Neuronal stem cell (in vitro differentiated cells): ENCODE data around the gene PAX2.

Experiments used
- DNase-seq: peaks from one replicate; pipeline ENCODE4 v3.0.0-alpha.2; 2013; ENCODE audit warnings: low spot score
- H2AFZ ChIP-seq: one replicate; pipeline ENCODE4 v1.6.1; 2013; ENCODE audit warnings: mild to moderate bottlenecking, low read length, inconsistent platforms
- H2AK5ac ChIP-seq: 2 replicates; pipeline ENCODE4 v1.6.1; 2013; ENCODE audit warnings: low read depth, mild to moderate bottlenecking, inconsistent platforms, low read length, moderate library complexity, mixed read lengths
- H2BK120ac ChIP-seq: 2 replicates; pipeline ENCODE4 v1.6.1; 2013; ENCODE audit warnings: low read depth, mild to moderate bottlenecking, inconsistent platforms, low read length, moderate library complexity, mixed read lengths
- H2BK12ac ChIP-seq: one replicate; pipeline ENCODE4 v1.6.1; 2013; ENCODE audit warnings: low read length, inconsistent platforms
- H2BK15ac ChIP-seq: 2 replicates; pipeline ENCODE4 v1.6.1; 2013; ENCODE audit warnings: mild to moderate bottlenecking, low read length, inconsistent platforms, mixed read lengths
- H2BK5ac ChIP-seq: one replicate; pipeline ENCODE4 v1.6.1; 2013; ENCODE audit warnings: inconsistent platforms, mild to moderate bottlenecking, low read length, moderate library complexity
- H3K14ac ChIP-seq: one replicate; pipeline ENCODE4 v1.6.1; 2013; ENCODE audit warnings: low read length, inconsistent platforms
- H3K18ac ChIP-seq: 2 replicates; pipeline ENCODE4 v1.6.1; 2013; ENCODE audit warnings: low read length, inconsistent platforms
- H3K23ac ChIP-seq: 2 replicates; pipeline ENCODE4 v1.6.1; 2013; ENCODE audit warnings: low read depth, mild to moderate bottlenecking, mixed read lengths, low read length, inconsistent platforms; ENCODE audit not compliant: poor library complexity
- H3K27ac ChIP-seq: replicated peaks from 3 replicates; pipeline ENCODE4 v1.5.1; 2013; ENCODE audit warnings: low read length, inconsistent platforms
- H3K27me3 ChIP-seq, 3 experiments: 2 replicates each; pipeline ENCODE4 v1.6.1; 2013; ENCODE audit warnings: low read length in 3 of 3, mild to moderate bottlenecking in 2 of 3, inconsistent platforms in 1 of 3, low read depth in 1 of 3, mixed read lengths in 1 of 3, moderate library complexity in 1 of 3; ENCODE audit not compliant: control insufficient read depth in 3 of 3, insufficient read depth in 3 of 3
- H3K36me3 ChIP-seq, 2 donors: replicated peaks in 1 of 2; 2 replicates each; pipeline ENCODE4 v1.6.1; 2013; ENCODE audit warnings: low read length in 2 of 2; ENCODE audit not compliant: control insufficient read depth in 2 of 2, insufficient read depth in 2 of 2
- H3K4ac ChIP-seq: 2 replicates; pipeline ENCODE4 v1.6.1; 2013; ENCODE audit warnings: inconsistent platforms, mild to moderate bottlenecking, low read length, moderate library complexity
- H3K4me1 ChIP-seq, 2 donors: 1 replicate in 1 of 2; 2 replicates in 1 of 2; pipeline ENCODE4 v1.6.1; 2013; ENCODE audit warnings: low read length in 2 of 2, low read depth in 1 of 2; ENCODE audit not compliant: control insufficient read depth in 2 of 2, insufficient read depth in 1 of 2
- H3K4me2 ChIP-seq: one replicate; pipeline ENCODE4 v1.6.1; 2013; ENCODE audit warnings: mild to moderate bottlenecking, low read length, inconsistent platforms; ENCODE audit not compliant: insufficient read depth, poor library complexity, severe bottlenecking
- H3K4me3 ChIP-seq, 2 donors: 2 replicates each; pipeline ENCODE4 v1.5.1; 2013; ENCODE audit warnings: low read length in 2 of 2, mild to moderate bottlenecking in 2 of 2, inconsistent platforms in 1 of 2, moderate library complexity in 1 of 2
- H3K79me1 ChIP-seq: one replicate; pipeline ENCODE4 v1.6.1; 2013; ENCODE audit warnings: low read depth, mild to moderate bottlenecking, inconsistent platforms, low read length, moderate library complexity
- H3K9ac ChIP-seq: one replicate; pipeline ENCODE4 v1.6.1; 2013; ENCODE audit warnings: mild to moderate bottlenecking, low read depth, low read length, inconsistent platforms; ENCODE audit not compliant: poor library complexity
- H3K9me3 ChIP-seq, 2 donors: replicated peaks in 1 of 2; 2 replicates each; pipeline versions ENCODE3 to v1.6.1; 2013; ENCODE audit warnings: low read length in 2 of 2, mild to moderate bottlenecking in 2 of 2, inconsistent platforms in 1 of 2, low read depth in 1 of 2, mixed read lengths in 1 of 2, moderate library complexity in 1 of 2; ENCODE audit not compliant: control insufficient read depth in 2 of 2, insufficient read depth in 1 of 2
- H4K8ac ChIP-seq: one replicate; pipeline ENCODE4 v1.6.1; 2013; ENCODE audit warnings: low read depth, mild to moderate bottlenecking, inconsistent platforms, low read length, moderate library complexity
- H4K91ac ChIP-seq: one replicate; pipeline ENCODE4 v1.6.1; 2013; ENCODE audit warnings: low read length, low read depth, mild to moderate bottlenecking, inconsistent platforms; ENCODE audit not compliant: poor library complexity
- WGBS, 2 donors: extraction: QIAGEN DNeasy Blood & Tissue Kit; methylation state at CpG; one replicate each; pipeline ENCODE4 v1.1.7; 2013; ENCODE audit warnings: missing lambda C conversion rate in 2 of 2, mixed read lengths in 1 of 2; ENCODE audit not compliant: insufficient read length in 2 of 2, insufficient replicate concordance in 1 of 2; ENCODE audit errors: extremely low coverage in 2 of 2; 5-methylcytosine and 5-hydroxymethylcytosine counted together

The PAX2 gene

GRCh38 chr10:100808876-100809275, 63.5 kb downstream of the PAX2 start:
- H3K14ac ChIP-seq, result no peak overlapping the region

GRCh38 chr10:100810091-100810834, 64.9 kb downstream of the PAX2 start:
- H3K4me1 ChIP-seq, result peaks cover 0 to 2% of the 10 kb centered on the region in 2 donors
- H3K9me3 ChIP-seq, result no peaks in the 10 kb centered on the region
- no peak overlapping the region for H2BK15ac ChIP-seq
- peaks cover 0 to 92% (median 44%) of the 10 kb centered on the region in 3 experiments for H3K27me3 ChIP-seq
- H3K27ac ChIP-seq, result no peak overlapping the region
- WGBS, 2 donors, result no CpG with 5 or more reads among the region's 14 CpGs
- no peak overlapping the region for H2AK5ac ChIP-seq
- H3K23ac ChIP-seq, result peak overlapping the region; percentile 17
- H3K4me2 ChIP-seq, result no peak overlapping the region
- no peak overlapping the region for H3K4ac ChIP-seq
- H3K79me1 ChIP-seq, result no peaks in the 10 kb centered on the region
- no peak overlapping the region for H2BK120ac ChIP-seq
- no peak overlapping the region for H4K91ac ChIP-seq
- H3K9ac ChIP-seq, result no peak overlapping the region
- no peak overlapping the region for H2AFZ ChIP-seq
- no peak overlapping the region for H4K8ac ChIP-seq
- DNase-seq, result no peak
- no peaks in the 10 kb centered on the region for H3K36me3 ChIP-seq
- no peak overlapping the region for H2BK12ac ChIP-seq
- peak overlapping the region; percentile 20 for H3K18ac ChIP-seq
- no peak overlapping the region for H3K14ac ChIP-seq
- H2BK5ac ChIP-seq, result no peak overlapping the region
- H3K4me3 ChIP-seq, result no peak overlapping the region

More at GRCh38 chr10:100808876-100809275, 63.5 kb downstream of the PAX2 start:
- no peak for DNase-seq
- peak overlapping the region; percentile 54 for H3K18ac ChIP-seq
- no CpG with 5 or more reads among the region's 10 CpGs for WGBS, 2 donors
- peak overlapping the region; percentile 46 for H3K9ac ChIP-seq
- no peak overlapping the region for H2BK120ac ChIP-seq
- H3K23ac ChIP-seq, result peak overlapping the region; percentile 20
- H2BK12ac ChIP-seq, result no peak overlapping the region
- H3K4ac ChIP-seq, result no peak overlapping the region
- H2BK15ac ChIP-seq, result no peak overlapping the region
- H3K27ac ChIP-seq, result no peak overlapping the region
- H3K4me3 ChIP-seq, result no peak overlapping the region
- no peak overlapping the region for H4K8ac ChIP-seq
- no peaks in the 10 kb centered on the region for H3K9me3 ChIP-seq
- H3K36me3 ChIP-seq, result no peaks in the 10 kb centered on the region
- no peak overlapping the region for H2BK5ac ChIP-seq
- no peaks in the 10 kb centered on the region for H3K79me1 ChIP-seq
- no peak overlapping the region for H3K4me2 ChIP-seq
- peaks cover 0 to 95% (median 34%) of the 10 kb centered on the region in 3 experiments for H3K27me3 ChIP-seq
- peaks cover 0 to 6% of the 10 kb centered on the region in 2 donors for H3K4me1 ChIP-seq
- no peak overlapping the region for H2AFZ ChIP-seq
- no peak overlapping the region for H2AK5ac ChIP-seq
- no peak overlapping the region for H4K91ac ChIP-seq

- Histone ChIP-seq H2BK15ac (no peak overlapping the region), H3K4me2 (no peak overlapping the region), H3K27ac (no peak overlapping the region), H3K4ac (no peak overlapping the region), H2BK12ac (no peak overlapping the region), H4K8ac (no peak overlapping the region), H3K4me1 (peaks cover 0 to 2% of the 10 kb centered on the region in 2 donors), H3K9me3 (no peaks in the 10 kb centered on the region), H3K27me3 (peaks cover 0 to 92% (median 48%) of the 10 kb centered on the region in 3 experiments), H3K14ac (no peak overlapping the region), H3K4me3 (no peak overlapping the region), H2AK5ac (no peak overlapping the region), H4K91ac (no peak overlapping the region), H3K36me3 (no peaks in the 10 kb centered on the region), H2AFZ (no peak overlapping the region), H3K18ac (no peak overlapping the region), H2BK120ac (no peak overlapping the region), H2BK5ac (no peak overlapping the region), H3K9ac (no peak overlapping the region), H3K79me1 (no peaks in the 10 kb centered on the region), H3K23ac (no peak overlapping the region)
- no peak for DNase-seq
- WGBS, 2 donors, result no CpG with 5 or more reads among the region's 7 CpGs
Measured at GRCh38 chr10:100810835-100811116, 65.4 kb downstream of the PAX2 start.

GRCh38 chr10:100811261-100811660, 65.9 kb downstream of the PAX2 start:
- H4K8ac ChIP-seq, result no peak overlapping the region
- peaks cover 0 to 93% (median 52%) of the 10 kb centered on the region in 3 experiments for H3K27me3 ChIP-seq
- no peak overlapping the region for H3K4me3 ChIP-seq
- no peak overlapping the region for H2BK5ac ChIP-seq
- no peak overlapping the region for H2BK12ac ChIP-seq
- H3K27ac ChIP-seq, result no peak overlapping the region
- no CpG with 5 or more reads among the region's 1 CpG for WGBS, 2 donors
- H3K23ac ChIP-seq, result no peak overlapping the region
- H2BK120ac ChIP-seq, result no peak overlapping the region
- peaks cover 0 to 2% of the 10 kb centered on the region in 2 donors for H3K4me1 ChIP-seq
- H2BK15ac ChIP-seq, result no peak overlapping the region
- H3K4ac ChIP-seq, result no peak overlapping the region
- no peak for DNase-seq
- H3K4me2 ChIP-seq, result no peak overlapping the region
- H3K36me3 ChIP-seq, result no peaks in the 10 kb centered on the region
- H2AFZ ChIP-seq, result no peak overlapping the region
- H3K9ac ChIP-seq, result no peak overlapping the region
- H3K9me3 ChIP-seq, result no peaks in the 10 kb centered on the region
- no peaks in the 10 kb centered on the region for H3K79me1 ChIP-seq
- no peak overlapping the region for H3K14ac ChIP-seq
- H3K18ac ChIP-seq, result no peak overlapping the region
- H4K91ac ChIP-seq, result no peak overlapping the region
- H2AK5ac ChIP-seq, result no peak overlapping the region
